ENCODE data around the gene TCP11. TPM values are rescaled to one million over a fixed set of nuclear protein-coding genes. Genes with fewer than 3 reads are reported as not detected.

Gene TCP11
- total RNA-seq, 1 experiment from 2014 or later, result not detected

GRCh38 chr6:35177596-35177995 is 36.5 kb upstream of the TCP11 start:
- Histone ChIP-seq H2BK15ac (ENCODE audit: low read depth, low read length) (no peak overlapping the region), H2AFZ (ENCODE audit: low read length) (no peak overlapping the region), H3K27me3 (ENCODE audit: insufficient read depth, low read length) (no peaks in the 10 kb centered on the region), H3T11ph (ENCODE audit: low read length) (no peak overlapping the region), H3K4me2 (ENCODE audit: insufficient read depth, insufficient read length, low read length) (no peak overlapping the region), H2BK20ac (ENCODE audit: low read depth, low read length, poor library complexity, severe bottlenecking) (no peak overlapping the region), H3K23me2 (ENCODE audit: insufficient read length, low read depth, low read length, poor library complexity, severe bottlenecking) (no peaks in the 10 kb centered on the region), H3K79me2 (ENCODE audit: insufficient read depth, low read length) (no peaks in the 10 kb centered on the region), H3K79me1 (ENCODE audit: insufficient read depth, low read depth, low read length, poor library complexity, severe bottlenecking) (no peaks in the 10 kb centered on the region), H4K20me1 (ENCODE audit: control insufficient read depth, insufficient read depth, insufficient read length) (no peaks in the 10 kb centered on the region), H3K23ac (ENCODE audit: insufficient read length, low read depth, low read length) (no peak overlapping the region), H4K5ac (ENCODE audit: insufficient read length, low read depth, low read length) (no peak overlapping the region), H3K18ac (ENCODE audit: insufficient read length, low read depth, low read length) (no peak overlapping the region), H3K14ac (ENCODE audit: insufficient read depth, low read length) (no peak overlapping the region), H2BK120ac (ENCODE audit: low read depth, low read length, poor library complexity, severe bottlenecking) (no peak overlapping the region), H4K91ac (ENCODE audit: insufficient read length, low read depth, low read length) (no peak overlapping the region), H3K9ac (ENCODE audit: extremely low read depth, insufficient read length, low read length) (no peak overlapping the region), H3K4me1 (ENCODE audit: insufficient read depth, low read length) (no peaks in the 10 kb centered on the region; the same call in 1 of the 2 replicates), H2AK5ac (ENCODE audit: insufficient read length, low read length) (no peak overlapping the region), H2BK5ac (ENCODE audit: insufficient read length, low read length) (no peak overlapping the region), H3K9me3 (ENCODE audit: control insufficient read depth, low read depth, low read length) (no peaks in the 10 kb centered on the region), H3K56ac (ENCODE audit: insufficient read length, low read depth, low read length) (no peak overlapping the region), H3K27ac (ENCODE audit: insufficient read length, low read depth, low read length) (no peak overlapping the region), H4K8ac (replicated peaks; ENCODE audit: insufficient read length, low read depth, low read length) (no peak overlapping the region), H2BK12ac (ENCODE audit: insufficient read length, low read depth, low read length) (no peak overlapping the region), H3K4ac (ENCODE audit: low read depth, low read length) (no peak overlapping the region)
- no peak overlapping the region for H3K27ac Mint-ChIP-seq
- H3K4me3 Mint-ChIP-seq, result no peak overlapping the region
- no CpG with 5 or more reads among the region's 2 CpGs for WGBS (ENCODE audit: extremely low coverage, insufficient read length, low lambda C conversion rate)
- H3K27me3 Mint-ChIP-seq (ENCODE audit: low read depth), result peaks cover 9% of the 10 kb centered on the region
- DNase-seq, result no peak
- H3K36me3 Mint-ChIP-seq (ENCODE audit: insufficient read depth in 1 of 3, low read depth in 3 of 3), result no peaks in the 10 kb centered on the region
- no peaks in the 10 kb centered on the region for H3K9me3 Mint-ChIP-seq
- H3K4me1 Mint-ChIP-seq, result peaks cover 18 to 23% of the 10 kb centered on the region in 2 experiments
- TF ChIP-seq, protein P1, sequence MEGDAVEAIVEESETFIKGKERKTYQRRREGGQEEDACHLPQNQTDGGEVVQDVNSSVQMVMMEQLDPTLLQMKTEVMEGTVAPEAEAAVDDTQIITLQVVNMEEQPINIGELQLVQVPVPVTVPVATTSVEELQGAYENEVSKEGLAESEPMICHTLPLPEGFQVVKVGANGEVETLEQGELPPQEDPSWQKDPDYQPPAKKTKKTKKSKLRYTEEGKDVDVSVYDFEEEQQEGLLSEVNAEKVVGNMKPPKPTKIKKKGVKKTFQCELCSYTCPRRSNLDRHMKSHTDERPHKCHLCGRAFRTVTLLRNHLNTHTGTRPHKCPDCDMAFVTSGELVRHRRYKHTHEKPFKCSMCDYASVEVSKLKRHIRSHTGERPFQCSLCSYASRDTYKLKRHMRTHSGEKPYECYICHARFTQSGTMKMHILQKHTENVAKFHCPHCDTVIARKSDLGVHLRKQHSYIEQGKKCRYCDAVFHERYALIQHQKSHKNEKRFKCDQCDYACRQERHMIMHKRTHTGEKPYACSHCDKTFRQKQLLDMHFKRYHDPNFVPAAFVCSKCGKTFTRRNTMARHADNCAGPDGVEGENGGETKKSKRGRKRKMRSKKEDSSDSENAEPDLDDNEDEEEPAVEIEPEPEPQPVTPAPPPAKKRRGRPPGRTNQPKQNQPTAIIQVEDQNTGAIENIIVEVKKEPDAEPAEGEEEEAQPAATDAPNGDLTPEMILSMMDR (conservative IDR thresholded peaks at IDR 0.05), result no peak
